Activated naive CD4-positive, alpha-beta T cell treated with anti-CD3 and anti-CD28 coated beads, Interleukin-2, amount 10 ng/mL, durations not matched to agents 5 hours and 36 hours (primary cell): ENCODE data around the gene TMEM208. TPM values are rescaled to one million over a fixed set of nuclear protein-coding genes. Genes with fewer than 3 reads are reported as not detected.
A peak's percentile ranks its signal among the peaks of the same experiment; 100 is the strongest.

Experiments
- microRNA-seq: library from miRNA; unstranded; fragments of <30 nt; microRNA quantifications from one replicate; pipeline ENCODE4 v1.2.0, GENCODE V29; 2022; ENCODE audit warnings: borderline microRNAs expressed, borderline replicate concordance
- total RNA-seq, 2 experiments: library from RNA; stranded (reverse); gene quantifications; one replicate each; pipeline ENCODE4 v1.2.3, GENCODE V29; 2021

The TMEM208 gene
- 10 to 100 TPM; 32.1 to 33.8 TPM for total RNA-seq

DNA sequence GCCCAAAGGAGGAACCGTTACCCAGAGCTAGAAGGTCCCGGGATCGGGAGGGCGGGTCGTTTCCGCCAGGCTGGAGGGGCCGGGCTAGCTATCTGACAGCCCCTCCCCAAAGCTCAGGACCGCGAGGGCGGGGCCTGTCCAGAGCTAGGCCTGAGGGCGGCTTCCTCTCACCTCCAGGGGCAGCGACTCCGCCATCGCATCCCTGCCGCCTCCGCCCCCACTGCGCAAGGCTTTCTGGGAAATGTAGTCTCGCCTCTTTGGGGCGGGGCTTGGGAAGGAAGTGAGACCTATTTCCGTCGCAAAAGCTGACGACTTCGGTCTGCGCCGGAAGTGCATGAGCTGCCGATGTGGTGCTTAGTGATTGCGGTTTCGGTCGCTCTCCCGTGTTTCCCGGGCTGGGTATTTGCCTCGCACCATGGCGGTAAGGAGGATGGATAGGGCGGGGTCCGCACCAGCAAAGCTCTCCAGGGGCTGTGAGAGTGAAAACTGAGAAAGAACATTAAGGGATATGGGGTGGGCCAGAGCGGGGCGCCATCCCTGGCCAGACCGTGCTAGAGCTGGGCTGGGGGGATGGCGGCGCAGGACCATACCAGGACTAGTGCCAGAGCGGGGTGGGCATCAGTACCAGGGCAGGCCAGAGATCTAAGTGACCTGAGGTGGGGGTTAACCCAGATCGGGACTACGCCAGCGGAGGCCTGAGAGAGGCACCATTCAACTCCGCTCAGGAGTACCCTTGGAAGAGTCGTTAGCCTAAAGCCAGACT is at the start of gene TMEM208:
Gene TMEM208 (plus strand): TSS at position 327 of the 763 bp plus-strand sequence. CDS start 89 bp downstream, at position 416.

GRCh38 chr16:67183627-67184452 is 43.1 kb upstream of the TMEM208 start, which contains the start of gene MATCAP1:
Gene MATCAP1 (minus strand): TSS chr16:67183963. CDS start chr16:67180610, 3,353 bp downstream.

GRCh38 chr16:67190041-67190440 is 36.9 kb upstream of the TMEM208 start, which contains the start of gene EXOC3L1:
Gene EXOC3L1 (minus strand): TSS chr16:67190136. CDS start chr16:67189676, 460 bp downstream.

DNA sequence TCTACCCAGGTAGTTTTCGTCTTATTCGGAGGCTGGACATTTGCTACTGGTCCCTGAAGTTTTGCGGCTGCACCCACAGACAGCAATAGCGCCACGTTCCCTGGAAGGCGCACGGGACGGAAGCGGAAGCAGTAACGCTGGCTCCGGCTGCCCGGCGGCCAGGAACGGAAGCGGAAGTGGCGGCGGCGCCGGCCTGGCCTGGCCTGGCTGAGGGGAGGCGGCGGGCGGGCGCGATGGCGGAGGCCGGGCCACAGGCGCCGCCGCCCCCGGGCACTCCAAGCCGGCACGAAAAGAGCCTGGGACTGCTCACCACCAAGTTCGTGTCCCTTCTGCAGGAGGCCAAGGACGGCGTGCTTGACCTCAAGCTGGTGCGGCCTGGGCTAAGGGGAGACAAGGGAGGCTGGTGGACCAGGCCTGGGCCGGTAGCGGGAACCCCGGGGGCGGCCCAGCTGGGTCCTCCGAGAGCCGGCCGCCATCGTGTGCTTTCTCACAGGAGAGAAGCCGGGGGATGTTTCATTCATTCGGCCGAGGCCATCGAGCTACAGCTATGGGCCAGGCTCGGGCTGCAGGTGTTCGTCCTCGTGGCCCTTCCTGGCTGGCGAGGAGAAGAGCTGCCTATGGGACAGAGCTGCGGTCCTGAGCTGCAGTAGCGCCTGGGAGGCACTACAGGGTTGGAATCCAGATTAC is 34.8 kb upstream of the TMEM208 start, which contains the start of gene E2F4:
Gene E2F4 (plus strand): TSS at position 161 of the 687 bp plus-strand sequence. CDS start 73 bp downstream, at position 234.

DNA sequence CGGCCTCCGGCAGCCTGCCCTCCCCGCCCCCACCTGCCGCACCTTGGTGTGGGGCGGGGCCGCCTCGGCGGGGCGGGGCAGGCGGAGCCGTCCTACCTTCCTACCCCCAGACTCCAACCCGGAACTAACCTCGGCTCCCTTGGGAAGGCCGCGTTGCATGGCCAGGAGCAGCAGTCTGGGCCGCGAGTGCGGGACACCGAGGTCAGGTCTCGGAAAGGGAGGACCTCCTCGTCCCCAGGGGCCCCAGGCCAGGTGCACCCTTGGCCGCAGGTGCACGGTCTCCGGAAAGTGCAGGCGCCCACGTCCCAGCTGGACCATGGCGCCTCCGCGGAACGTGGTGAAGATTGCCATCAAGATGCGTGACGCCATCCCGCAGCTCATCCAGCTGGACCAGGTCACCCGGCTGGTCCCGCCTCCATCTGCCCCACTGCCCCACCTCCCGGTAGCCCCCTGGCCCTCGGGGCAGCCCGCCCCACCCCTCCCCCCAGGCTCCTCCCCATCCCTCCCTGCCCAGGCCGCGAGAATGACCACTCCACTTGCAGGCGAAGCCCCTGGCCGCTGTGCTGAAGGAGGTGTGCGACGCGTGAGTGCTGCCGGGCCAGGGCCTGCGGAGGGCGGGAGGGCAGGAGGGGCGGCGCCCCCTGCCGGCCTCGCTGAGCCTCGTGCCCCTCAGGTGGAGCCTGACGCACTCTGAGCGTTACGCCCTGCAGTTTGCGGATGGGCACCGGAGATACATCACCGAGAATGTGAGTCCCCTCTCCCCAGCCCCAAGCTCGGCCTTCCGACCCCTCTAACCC is 27.7 kb upstream of the TMEM208 start, which contains the start of gene ELMO3:
Gene ELMO3 (plus strand): TSS at position 121 of the 797 bp plus-strand sequence. CDS start 196 bp downstream, at position 317.

DNA sequence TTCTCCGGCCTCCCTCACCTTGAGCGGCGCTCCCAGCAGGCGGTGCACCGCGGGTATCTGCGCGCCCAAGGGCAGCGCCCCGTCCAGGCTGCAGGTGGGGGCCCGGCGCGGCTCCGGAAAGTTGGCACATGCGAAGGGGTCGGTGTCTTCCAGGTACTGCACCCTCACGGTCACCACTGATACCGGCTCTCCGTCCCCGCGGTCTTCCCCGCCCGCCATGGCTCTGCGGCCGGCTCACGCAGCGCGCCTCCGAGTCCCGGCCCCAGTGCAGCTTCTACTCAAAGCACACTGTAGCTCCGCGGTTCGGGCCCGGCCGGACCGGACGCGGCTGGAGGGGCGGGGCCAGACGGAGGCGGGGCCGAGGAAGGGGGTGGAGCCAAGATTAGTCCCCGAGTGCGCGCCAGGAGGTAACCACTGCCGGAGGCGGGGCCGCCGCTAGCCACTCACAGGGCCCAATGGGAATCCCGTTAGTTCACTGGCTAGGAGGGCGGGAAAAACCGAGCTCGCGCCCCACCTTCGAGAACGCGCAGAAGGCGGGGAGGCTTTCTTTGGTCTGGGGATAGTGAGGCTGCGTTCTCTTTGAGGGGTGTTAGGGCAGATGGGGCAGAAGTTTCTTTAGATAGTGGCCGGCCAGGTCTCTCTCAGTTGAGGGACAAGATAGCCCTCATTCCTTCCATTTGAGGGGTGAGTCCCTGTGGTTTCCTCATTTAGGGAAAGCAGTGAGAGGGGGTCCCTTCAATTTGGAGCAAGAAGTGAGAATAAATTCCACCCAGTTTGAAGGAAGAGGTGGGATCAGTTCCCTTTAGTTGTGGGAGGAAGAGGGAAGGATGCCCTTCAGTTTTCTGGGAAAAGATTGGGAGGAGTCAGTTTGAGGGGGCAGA is 20.5 kb downstream of the TMEM208 start, which contains the start of gene FHOD1:
Gene FHOD1 (minus strand): TSS at position 290 of the 881 bp plus-strand sequence. CDS start 71 bp downstream, at position 219.

GRCh38 chr16:67248401-67249177 is 21.7 kb downstream of the TMEM208 start, which contains the start of gene SLC9A5:
Gene SLC9A5 (plus strand): TSS chr16:67248979. CDS start chr16:67249015, 36 bp downstream.

Small RNA genes within 50 kb of the gene (microRNA-seq; reads per million reads assigned to microRNA genes)
- 10.6 reads per million, percentile 42 among the genes with 10 or more reads in this experiment for gene MIR328

Other genes starting within 250 kb of the TMEM208 start
- gene CES4A, start 238.5 kb upstream of the TMEM208 start, total RNA-seq = 10 to 100 TPM; 55.5 to 61.9 TPM
- 100 to 1,000 TPM; 246 to 271 TPM for gene CBFB, start 198.0 kb upstream of the TMEM208 start, total RNA-seq
- gene PHAF1, start 117.2 kb upstream of the TMEM208 start, total RNA-seq = 10 to 100 TPM; 15.9 to 17.3 TPM
- 10 to 100 TPM; 12.6 to 13.6 TPM for gene B3GNT9, start 76.1 kb upstream of the TMEM208 start, total RNA-seq
- gene TRADD, start 67.2 kb upstream of the TMEM208 start, total RNA-seq = 10 to 100 TPM; 87.4 to 89.2 TPM
- 10 to 100 TPM; 79.6 to 83.9 TPM for gene FBXL8, start 67.2 kb upstream of the TMEM208 start, total RNA-seq
- gene HSF4, start 62.4 kb upstream of the TMEM208 start, total RNA-seq = 100 to 1,000 TPM; 195 to 227 TPM
- 10 to 100 TPM; 55.3 to 58.6 TPM for gene NOL3, start 56.6 kb upstream of the TMEM208 start, total RNA-seq
- 10 to 100 TPM; 67.6 to 74.4 TPM for gene MATCAP1, start 43.2 kb upstream of the TMEM208 start, total RNA-seq
- gene EXOC3L1, start 37.0 kb upstream of the TMEM208 start, total RNA-seq = not detected
- 10 to 100 TPM; 93.6 to 99.7 TPM for gene E2F4, start 35.0 kb upstream of the TMEM208 start, total RNA-seq
- 1 to 10 TPM; 6.2 to 6.5 TPM for gene ELMO3, start 28.0 kb upstream of the TMEM208 start, total RNA-seq
- gene FHOD1, start 20.4 kb downstream of the TMEM208 start, total RNA-seq = 10 to 100 TPM; 71.7 to 74.2 TPM
- 1 to 10 TPM; 1.8 to 2.3 TPM for gene SLC9A5, start 21.8 kb downstream of the TMEM208 start, total RNA-seq
- 10 to 100 TPM; 20.2 to 20.6 TPM for gene PLEKHG4, start 52.4 kb downstream of the TMEM208 start, total RNA-seq
- under 1 TPM in 1 of 2 experiments, not detected in 1; 0.43 TPM for gene KCTD19, start 99.6 kb downstream of the TMEM208 start, total RNA-seq
- not detected for gene LRRC36, start 99.7 kb downstream of the TMEM208 start, total RNA-seq
- gene TPPP3, start 166.4 kb downstream of the TMEM208 start, total RNA-seq = not detected
- gene ZDHHC1, start 189.3 kb downstream of the TMEM208 start, total RNA-seq = not detected
- gene HSD11B2, start 204.0 kb downstream of the TMEM208 start, total RNA-seq = not detected